HepG2 (cell line): ENCODE results near the gene DENND2D. TPM values are rescaled to one million over a fixed set of nuclear protein-coding genes. Genes with fewer than 3 reads are reported as not detected.

Experiments used
- ATAC-seq: fragments of 200-7000 bp; cut with Tn5 transposase; 3 replicates; pipeline ENCODE4 v1.9.1; 2020; ENCODE audit warnings: mild to moderate bottlenecking, moderate library complexity
- BruUV-seq: library from RNA; stranded (reverse); fragments of 400-500 nt; replicated peaks from 2 replicates; lab custom pipeline; 2021; lab: Mats Ljungman, UMichigan
- CTCF ChIA-PET: fragments of 300-600 bp; formaldehyde crosslinking; extraction: SDS; loops from one replicate; lab custom pipeline; 2021; ENCODE audit warnings: low total read pairs, inconsistent platforms, low intra/inter-chr PET ratio; lab: Yijun Ruan, JAX
- POLR2A ChIA-PET: fragments of 350-600 bp; sonication (Branson Sonifier 250); formaldehyde crosslinking; loops from one replicate; lab custom pipeline; 2020; ENCODE audit warnings: antibody characterized with exemption, inconsistent platforms; lab: Yijun Ruan, JAX
- DNase-seq: peaks from one replicate; pipeline ENCODE4 v3.0.0-alpha.2; 2015; ENCODE audit warnings: low spot score
- FAIRE-seq: peaks from 3 replicates; lab custom pipeline; 2011; peaks lifted over from hg19 to GRCh38; lab: Jason Lieb, UNC
- H2AFZ ChIP-seq: one replicate; pipeline ENCODE4 v1.6.1; 2011; ENCODE audit warnings: low read length, inconsistent platforms
- H3K27ac ChIP-seq: fragments of 300-600 bp; 3 replicates; pipeline ENCODE4 v1.8.0; 2011; ENCODE audit warnings: mixed run types, mild to moderate bottlenecking, mixed read lengths, low read length, inconsistent platforms; ENCODE audit not compliant: insufficient read depth; ENCODE audit errors: extremely low read length
- H3K27me3 ChIP-seq, 2 experiments: fragments of 200-600 bp in 1 of 2; 2 replicates in 1 of 2; 3 replicates in 1 of 2; pipeline versions ENCODE4 v1.6.0 to v1.8.0; 2011; ENCODE audit warnings: low read length in 2 of 2, mild to moderate bottlenecking in 2 of 2, moderate library complexity in 2 of 2, inconsistent platforms in 1 of 2; ENCODE audit not compliant: insufficient read depth in 2 of 2, control insufficient read depth in 1 of 2
- H3K36me3 ChIP-seq, 2 experiments: fragments of 200-600 bp in 1 of 2; replicated peaks in 1 of 2; 2 replicates in 1 of 2; 3 replicates in 1 of 2; pipeline versions ENCODE4 v1.5.1 to v1.8.0; 2011; ENCODE audit warnings: low read length in 2 of 2, inconsistent platforms in 1 of 2; ENCODE audit not compliant: insufficient read depth in 2 of 2, control insufficient read depth in 1 of 2
- H3K4me1 ChIP-seq: 2 replicates; pipeline ENCODE4 v1.5.1; 2012; ENCODE audit warnings: low read length, inconsistent platforms; ENCODE audit not compliant: insufficient read depth
- H3K4me2 ChIP-seq: 2 replicates; pipeline ENCODE4 v1.6.0; 2011; ENCODE audit warnings: low read depth, low read length, inconsistent platforms
- H3K4me3 ChIP-seq, 3 experiments: fragments of 200-600 bp in 1 of 3; sonication (generic), shearing (Covaris generic) in 1 of 3; replicated peaks in 1 of 3; 2 replicates each; pipeline ENCODE4 v1.5.1; 2011 to 2016; ENCODE audit warnings: low read length in 3 of 3, inconsistent platforms in 2 of 3, low read depth in 2 of 3, mild to moderate bottlenecking in 2 of 3, control low read depth in 1 of 3, mixed read lengths in 1 of 3; ENCODE audit not compliant: insufficient read depth in 1 of 3
- H3K79me2 ChIP-seq: one replicate; pipeline ENCODE4 v1.6.1; 2011; ENCODE audit warnings: low read length, inconsistent platforms; ENCODE audit not compliant: insufficient read depth
- H3K9ac ChIP-seq: 2 replicates; pipeline ENCODE4 v1.6.0; 2011; ENCODE audit warnings: mild to moderate bottlenecking, low read depth, low read length, inconsistent platforms; ENCODE audit not compliant: insufficient read depth
- H3K9me3 ChIP-seq: 2 replicates; pipeline ENCODE4 v1.5.1; 2012; ENCODE audit warnings: mild to moderate bottlenecking, low read length
- H4K20me1 ChIP-seq: 2 replicates; pipeline ENCODE4 v1.6.0; 2011; ENCODE audit warnings: inconsistent platforms, mild to moderate bottlenecking, low read length, moderate library complexity; ENCODE audit not compliant: insufficient read depth
- FOSL1 ChIP-seq: sonication (generic); formaldehyde crosslinking; IDR thresholded peaks from 2 replicates; pipeline ENCODE4 v1.9.0; 2021; ENCODE audit warnings: missing genetic modification reagents, borderline replicate concordance
- ISL2 ChIP-seq: sonication (generic); formaldehyde crosslinking; IDR thresholded peaks from 2 replicates; pipeline ENCODE4 v1.5.0; 2020; ENCODE audit warnings: missing genetic modification reagents
- MIER2 ChIP-seq: IDR thresholded peaks from 2 replicates; pipeline ENCODE4 v1.6.1; 2016; ENCODE audit warnings: missing biosample characterization, missing genetic modification reagents
- SMC3 ChIP-seq: IDR thresholded peaks from 2 replicates; pipeline ENCODE4 v1.6.1; 2011; ENCODE audit warnings: low read length, improper control_type of control experiment
- ZBTB7B ChIP-seq: sonication (generic); formaldehyde crosslinking; IDR thresholded peaks from 2 replicates; pipeline ENCODE4 v1.4.0; 2020; ENCODE audit warnings: missing genetic modification reagents
- ZNF350 ChIP-seq: sonication (generic); formaldehyde crosslinking; IDR thresholded peaks from 2 replicates; pipeline ENCODE4 v1.4.0; 2020; ENCODE audit warnings: mild to moderate bottlenecking, low read depth, missing genetic modification reagents, borderline replicate concordance
- ZNF382 ChIP-seq: sonication (generic); formaldehyde crosslinking; IDR thresholded peaks from 2 replicates; pipeline ENCODE4 v1.5.0; 2020; ENCODE audit warnings: missing genetic modification reagents, mild to moderate bottlenecking, borderline replicate concordance
- ZNF792 ChIP-seq: IDR thresholded peaks from 2 replicates; pipeline ENCODE4 v1.6.1; 2016
- WGBS: methylation state at CpG from one replicate; pipeline ENCODE4 v1.1.6; 2017; ENCODE audit warnings: low lambda C conversion rate; 5-methylcytosine and 5-hydroxymethylcytosine counted together
- in situ Hi-C: cut with HindIII; loops from 2 replicates; pipeline ENCODE4 v1.10.0; 2017; ENCODE audit warnings: low pct_unique_long_range_greater_than_20kb; ENCODE audit not compliant: extremely low pct_ligation_motif_present
- intact Hi-C: fragments of 100-400 bp; cut with micrococcal nuclease; formaldehyde crosslinking; loops from one replicate; pipeline ENCODE4 v1.10.0; 2022; ENCODE audit not compliant: unreplicated experiment
- polyA plus RNA-seq, 8 experiments: library from polyadenylated mRNA; depleted of rRNA in 3 of 8; stranded (reverse) in 7 of 8; unstranded in 1 of 8; fragments of >200 nt; fragmentation: Illumina TruSeq in 4 of 8; extraction: Trizol in 4 of 8; gene quantifications; 2 replicates each; pipeline versions ENCODE4 v1.2.1 to v1.2.3, GENCODE V29; 2011 to 2016; ENCODE audit warnings: low read depth in 4 of 8, missing spikeins in 1 of 8, mixed read lengths in 1 of 8; ENCODE audit not compliant: insufficient read depth in 1 of 8
- total RNA-seq, 5 experiments: library from RNA; depleted of rRNA; stranded (reverse); fragments of >200 nt; fragmentation: Illumina TruSeq; extraction: Trizol; gene quantifications; 2 replicates each; pipeline ENCODE4 v1.2.3, GENCODE V29; 2016; ENCODE audit warnings: low read depth in 1 of 5
- TF ChIP-seq, protein P1 (sequence below): sonication (generic); formaldehyde crosslinking; IDR thresholded peaks from 2 replicates; pipeline ENCODE4 v1.4.0; 2020; ENCODE audit warnings: missing genetic modification reagents
- TF ChIP-seq, protein P2 (sequence below): sonication (generic); formaldehyde crosslinking; IDR thresholded peaks from 2 replicates; pipeline ENCODE4 v1.4.0; 2020; ENCODE audit warnings: low read depth, missing genetic modification reagents
- TF ChIP-seq, protein P3 (sequence below): sonication (generic); formaldehyde crosslinking; IDR thresholded peaks from 2 replicates; pipeline ENCODE4 v1.4.0; 2020; ENCODE audit warnings: missing genetic modification reagents, borderline replicate concordance
- TF ChIP-seq, protein P4 (sequence below): sonication (generic); formaldehyde crosslinking; IDR thresholded peaks from 2 replicates; pipeline ENCODE4 v1.8.1; 2023; ENCODE audit warnings: mild to moderate bottlenecking, missing genetic modification reagents

DENND2D gene
- total and polyA plus RNA-seq, 2 of the 13 experiments (the other 11 are each of a cell fraction or from before 2014, with no cell fraction given) = 0.04 TPM; not detected in 1

DNA sequence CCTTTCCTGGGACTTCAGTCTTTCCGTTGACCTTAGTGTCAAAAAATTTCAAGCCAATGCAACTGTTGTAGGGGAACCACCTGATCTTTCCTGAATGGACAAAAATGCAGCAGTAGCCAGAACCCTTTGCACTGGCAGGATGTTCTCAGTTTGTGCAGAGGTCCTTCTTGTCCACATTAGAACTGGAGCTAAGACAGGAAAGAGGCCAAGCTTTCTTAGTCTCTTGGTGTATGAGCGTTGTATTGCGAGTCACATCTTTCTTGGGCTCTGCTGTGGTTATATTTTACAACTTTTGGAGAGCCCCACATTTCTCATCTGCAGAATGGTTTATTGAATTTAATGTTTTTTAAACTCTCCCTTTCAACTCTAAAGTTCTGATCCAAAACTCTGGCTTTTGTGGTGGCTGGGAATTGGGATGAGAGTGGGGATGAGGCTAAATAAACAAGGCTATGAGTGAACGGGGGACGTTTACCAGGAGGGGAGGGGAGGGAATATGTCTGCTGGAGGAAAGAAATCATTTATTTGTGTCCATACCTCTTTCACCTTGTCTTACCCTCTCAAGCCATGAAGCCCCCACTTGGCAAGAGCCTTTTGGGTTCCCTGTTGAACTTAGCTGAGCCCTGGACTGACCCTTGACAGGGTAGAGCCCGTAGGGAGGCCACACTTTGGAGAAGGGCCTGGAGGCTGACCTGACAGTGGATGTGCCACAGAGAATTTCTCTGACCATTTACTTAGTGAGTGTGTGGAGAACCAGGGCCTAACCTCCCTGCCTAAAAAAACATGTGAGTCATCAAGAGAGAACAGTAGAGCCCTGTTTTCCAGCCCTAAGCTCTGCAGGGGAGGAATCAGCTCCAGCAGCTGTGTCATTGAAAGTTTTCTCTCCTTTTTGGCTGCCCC, 27.7 kb upstream of the DENND2D start:
- intact Hi-C loops = loop anchor here (1.0 kb wide), 2 partner anchors 10 to 22 kb away; no protein-coding TSS in a partner anchor
- TF ChIP-seq MIER2 (peak; percentile 16; the same call in 1 of the 2 replicates), ZNF382 (CRISPR knock-in tag) (0 out of 2 replicates have a peak, but pooled peaks have one; percentile 24), ZNF792 (CRISPR knock-in tag) (0 out of 2 replicates have a peak, but pooled peaks have one; percentile 36), ZBTB7B (0 out of 2 replicates have a peak, but pooled peaks have one; percentile 60), FOSL1 (peak; percentile 94), ZNF350 (CRISPR knock-in tag) (peak; percentile 38; the same call in 1 of the 2 replicates), SMC3 (0 out of 2 replicates have a peak, but pooled peaks have one; percentile 19), ISL2 (0 out of 2 replicates have a peak, but pooled peaks have one; percentile 21)
- TF ChIP-seq, protein P1, sequence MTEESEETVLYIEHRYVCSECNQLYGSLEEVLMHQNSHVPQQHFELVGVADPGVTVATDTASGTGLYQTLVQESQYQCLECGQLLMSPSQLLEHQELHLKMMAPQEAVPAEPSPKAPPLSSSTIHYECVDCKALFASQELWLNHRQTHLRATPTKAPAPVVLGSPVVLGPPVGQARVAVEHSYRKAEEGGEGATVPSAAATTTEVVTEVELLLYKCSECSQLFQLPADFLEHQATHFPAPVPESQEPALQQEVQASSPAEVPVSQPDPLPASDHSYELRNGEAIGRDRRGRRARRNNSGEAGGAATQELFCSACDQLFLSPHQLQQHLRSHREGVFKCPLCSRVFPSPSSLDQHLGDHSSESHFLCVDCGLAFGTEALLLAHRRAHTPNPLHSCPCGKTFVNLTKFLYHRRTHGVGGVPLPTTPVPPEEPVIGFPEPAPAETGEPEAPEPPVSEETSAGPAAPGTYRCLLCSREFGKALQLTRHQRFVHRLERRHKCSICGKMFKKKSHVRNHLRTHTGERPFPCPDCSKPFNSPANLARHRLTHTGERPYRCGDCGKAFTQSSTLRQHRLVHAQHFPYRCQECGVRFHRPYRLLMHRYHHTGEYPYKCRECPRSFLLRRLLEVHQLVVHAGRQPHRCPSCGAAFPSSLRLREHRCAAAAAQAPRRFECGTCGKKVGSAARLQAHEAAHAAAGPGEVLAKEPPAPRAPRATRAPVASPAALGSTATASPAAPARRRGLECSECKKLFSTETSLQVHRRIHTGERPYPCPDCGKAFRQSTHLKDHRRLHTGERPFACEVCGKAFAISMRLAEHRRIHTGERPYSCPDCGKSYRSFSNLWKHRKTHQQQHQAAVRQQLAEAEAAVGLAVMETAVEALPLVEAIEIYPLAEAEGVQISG (CRISPR knock-in tag) = peak; percentile 32; the same call in 1 of the 2 replicates
- TF ChIP-seq, protein P2, sequence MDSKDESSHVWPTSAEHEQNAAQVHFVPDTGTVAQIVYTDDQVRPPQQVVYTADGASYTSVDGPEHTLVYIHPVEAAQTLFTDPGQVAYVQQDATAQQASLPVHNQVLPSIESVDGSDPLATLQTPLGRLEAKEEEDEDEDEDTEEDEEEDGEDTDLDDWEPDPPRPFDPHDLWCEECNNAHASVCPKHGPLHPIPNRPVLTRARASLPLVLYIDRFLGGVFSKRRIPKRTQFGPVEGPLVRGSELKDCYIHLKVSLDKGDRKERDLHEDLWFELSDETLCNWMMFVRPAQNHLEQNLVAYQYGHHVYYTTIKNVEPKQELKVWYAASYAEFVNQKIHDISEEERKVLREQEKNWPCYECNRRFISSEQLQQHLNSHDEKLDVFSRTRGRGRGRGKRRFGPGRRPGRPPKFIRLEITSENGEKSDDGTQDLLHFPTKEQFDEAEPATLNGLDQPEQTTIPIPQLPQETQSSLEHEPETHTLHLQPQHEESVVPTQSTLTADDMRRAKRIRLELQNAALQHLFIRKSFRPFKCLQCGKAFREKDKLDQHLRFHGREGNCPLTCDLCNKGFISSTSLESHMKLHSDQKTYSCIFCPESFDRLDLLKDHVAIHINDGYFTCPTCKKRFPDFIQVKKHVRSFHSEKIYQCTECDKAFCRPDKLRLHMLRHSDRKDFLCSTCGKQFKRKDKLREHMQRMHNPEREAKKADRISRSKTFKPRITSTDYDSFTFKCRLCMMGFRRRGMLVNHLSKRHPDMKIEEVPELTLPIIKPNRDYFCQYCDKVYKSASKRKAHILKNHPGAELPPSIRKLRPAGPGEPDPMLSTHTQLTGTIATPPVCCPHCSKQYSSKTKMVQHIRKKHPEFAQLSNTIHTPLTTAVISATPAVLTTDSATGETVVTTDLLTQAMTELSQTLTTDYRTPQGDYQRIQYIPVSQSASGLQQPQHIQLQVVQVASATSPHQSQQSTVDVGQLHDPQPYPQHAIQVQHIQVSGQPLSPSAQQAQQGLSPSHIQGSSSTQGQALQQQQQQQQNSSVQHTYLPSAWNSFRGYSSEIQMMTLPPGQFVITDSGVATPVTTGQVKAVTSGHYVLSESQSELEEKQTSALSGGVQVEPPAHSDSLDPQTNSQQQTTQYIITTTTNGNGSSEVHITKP (CRISPR knock-in tag) = peak; percentile 48; the same call in 1 of the 2 replicates
- TF ChIP-seq, protein P3, sequence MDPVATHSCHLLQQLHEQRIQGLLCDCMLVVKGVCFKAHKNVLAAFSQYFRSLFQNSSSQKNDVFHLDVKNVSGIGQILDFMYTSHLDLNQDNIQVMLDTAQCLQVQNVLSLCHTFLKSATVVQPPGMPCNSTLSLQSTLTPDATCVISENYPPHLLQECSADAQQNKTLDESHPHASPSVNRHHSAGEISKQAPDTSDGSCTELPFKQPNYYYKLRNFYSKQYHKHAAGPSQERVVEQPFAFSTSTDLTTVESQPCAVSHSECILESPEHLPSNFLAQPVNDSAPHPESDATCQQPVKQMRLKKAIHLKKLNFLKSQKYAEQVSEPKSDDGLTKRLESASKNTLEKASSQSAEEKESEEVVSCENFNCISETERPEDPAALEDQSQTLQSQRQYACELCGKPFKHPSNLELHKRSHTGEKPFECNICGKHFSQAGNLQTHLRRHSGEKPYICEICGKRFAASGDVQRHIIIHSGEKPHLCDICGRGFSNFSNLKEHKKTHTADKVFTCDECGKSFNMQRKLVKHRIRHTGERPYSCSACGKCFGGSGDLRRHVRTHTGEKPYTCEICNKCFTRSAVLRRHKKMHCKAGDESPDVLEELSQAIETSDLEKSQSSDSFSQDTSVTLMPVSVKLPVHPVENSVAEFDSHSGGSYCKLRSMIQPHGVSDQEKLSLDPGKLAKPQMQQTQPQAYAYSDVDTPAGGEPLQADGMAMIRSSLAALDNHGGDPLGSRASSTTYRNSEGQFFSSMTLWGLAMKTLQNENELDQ (CRISPR knock-in tag) = no peak
- TF ChIP-seq, protein P4, sequence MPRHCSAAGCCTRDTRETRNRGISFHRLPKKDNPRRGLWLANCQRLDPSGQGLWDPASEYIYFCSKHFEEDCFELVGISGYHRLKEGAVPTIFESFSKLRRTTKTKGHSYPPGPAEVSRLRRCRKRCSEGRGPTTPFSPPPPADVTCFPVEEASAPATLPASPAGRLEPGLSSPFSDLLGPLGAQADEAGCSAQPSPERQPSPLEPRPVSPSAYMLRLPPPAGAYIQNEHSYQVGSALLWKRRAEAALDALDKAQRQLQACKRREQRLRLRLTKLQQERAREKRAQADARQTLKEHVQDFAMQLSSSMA (CRISPR knock-in tag) = no peak

More for the DNA sequence above, 27.7 kb upstream of the DENND2D start:
- Histone ChIP-seq H3K9ac (peak overlapping the region; percentile 54), H3K4me3 (peak overlapping the region in 1 of 3 experiments; percentile 22; a peak in 1 of 6 replicates), H3K79me2 (no peaks in the 10 kb centered on the region), H2AFZ (peak overlapping the region; percentile 82), H4K20me1 (no peaks in the 10 kb centered on the region), H3K27ac (peak overlapping the region; percentile 75), H3K4me1 (peaks cover 70% of the 10 kb centered on the region), H3K9me3 (no peaks in the 10 kb centered on the region), H3K4me2 (peak overlapping the region; percentile 71), H3K27me3 (no peaks in the 10 kb centered on the region), H3K36me3 (no peaks in the 10 kb centered on the region)
- WGBS = 49% methylated on average over 5 of the region's 6 CpGs
- BruUV-seq = TSS peak; percentile 90
- ChIA-PET POLR2A (interaction anchor here (0.7 to 2.1 kb wide), 13 partner anchors 8 to 505 kb away, joined by 3 to 14 read pairs (median 4); partner anchors contain the start of gene CEPT1), CTCF (no interaction called here)
- peak; percentile 99 for ATAC-seq
- DNase-seq = peak; percentile 96
- in situ Hi-C loops = no loop called here
- FAIRE-seq = peak; percentile 70
